ENCODE measurements around the gene TMEM37. TPM values are rescaled to one million over a fixed set of nuclear protein-coding genes. Genes with fewer than 3 reads are reported as not detected.

Gene TMEM37
- total RNA-seq, 1 experiment from 2014 or later = 2.3 TPM

- ChIA-PET CTCF (interaction anchor here (0.8 kb wide), 1 partner anchor 41 kb away, joined by 3 read pairs; no protein-coding TSS in a partner anchor), POLR2A (no interaction called here), RAD21 (ENCODE audit: low non-redundant PET in 1 of 2, low total read pairs in 2 of 2, uncharacterized antibody in 2 of 2, unreplicated experiment in 2 of 2) (no interaction called here)
- DNase-seq (ENCODE audit: low read depth, low spot score) (no peak), ATAC-seq (no peak)
- Histone ChIP-seq H3K9ac (ENCODE audit: low read length) (no peak overlapping the region), H4K20me1 (ENCODE audit: insufficient read depth) (no peaks in the 10 kb centered on the region), H3K9me2 (ENCODE audit: insufficient read depth) (no peaks in the 10 kb centered on the region), H3K4me2 (ENCODE audit: low read length) (no peak overlapping the region), H3K79me2 (ENCODE audit: insufficient read depth, low read length) (no peaks in the 10 kb centered on the region), H2AFZ (ENCODE audit: low read depth, low read length, poor library complexity, severe bottlenecking) (no peak overlapping the region), H3K9me3 (ENCODE audit: control insufficient read depth in 1 of 2, insufficient read depth in 1 of 2, low read depth in 1 of 2, low read length in 2 of 2) (no peaks in the 10 kb centered on the region), H3K27ac (ENCODE audit: low read depth, low read length) (no peak overlapping the region), H3K4me3 (replicated peaks in 1 of 2; ENCODE audit: low read depth in 1 of 2, low read length in 2 of 2) (no peak overlapping the region), H3K36me3 (ENCODE audit: control insufficient read depth in 1 of 2, insufficient read depth in 2 of 2, low read length in 2 of 2) (no peaks in the 10 kb centered on the region), H3K27me3 (ENCODE audit: insufficient read depth, low read length) (no peaks in the 10 kb centered on the region), H3K4me1 (ENCODE audit: control insufficient read depth in 1 of 2, insufficient read depth in 2 of 2, low read length in 2 of 2) (peaks cover 13 to 20% of the 10 kb centered on the region in 2 experiments; a peak in 3 of 4 replicates)
- intact Hi-C loops (cut with micrococcal nuclease) = no loop called here
- TF ChIP-seq ZBTB33 (IDR thresholded peaks at IDR 0.05; ENCODE audit: extremely low read depth, insufficient replicate concordance, low read length) (no peak), CBX3 (IDR thresholded peaks at IDR 0.05; ENCODE audit: low read depth) (no peak), EGR1 (IDR thresholded peaks at IDR 0.05; ENCODE audit: low read depth) (no peak), SRF (IDR thresholded peaks at IDR 0.05; ENCODE audit: low read depth) (no peak), MAX (IDR thresholded peaks at IDR 0.05) (no peak), ZFX (IDR thresholded peaks at IDR 0.05) (no peak), YY1 (IDR thresholded peaks at IDR 0.05; ENCODE audit: extremely low read depth, insufficient replicate concordance, low read depth, low read length) (no peak), REST (IDR thresholded peaks at IDR 0.05; ENCODE audit: low read depth) (no peak), ATF3 (IDR thresholded peaks at IDR 0.05) (no peak), CTCF (IDR thresholded peaks at IDR 0.05 in 2 of 3, conservative IDR thresholded peaks at IDR 0.05 in 1 of 3; ENCODE audit: borderline replicate concordance in 1 of 3, insufficient read depth in 1 of 3, low read depth in 2 of 3, low read length in 2 of 3) (no peak), ELF1 (IDR thresholded peaks at IDR 0.05; ENCODE audit: borderline replicate concordance, low read depth) (no peak), POLR2A (IDR thresholded peaks at IDR 0.05; ENCODE audit: borderline replicate concordance, extremely low read depth, insufficient read depth, insufficient read length) (no peak)
- BruUV-seq (replicated peaks) = no TSS peak
These were observed 3.7 kb downstream of the TMEM37 start for GRCh38 chr2:119435081-119435952.

Data from HCT116 (cell line).